ENCODE data around the gene CACHD1.

The CACHD1 gene

GRCh38 chr1:64594446-64594845 is 124.5 kb downstream of the CACHD1 start:
- H3K27me3 ChIP-seq (ENCODE audit: insufficient read depth, low read length) = no peaks in the 10 kb centered on the region
- no peak overlapping the region for H2AK5ac ChIP-seq (ENCODE audit: low read length)
- no peak overlapping the region for H4K91ac ChIP-seq (ENCODE audit: low read depth, low read length)
- H3K9ac ChIP-seq (ENCODE audit: low read length) = no peak overlapping the region
- H4K12ac ChIP-seq (ENCODE audit: low read depth, low read length) = no peak overlapping the region
- H3K4me2 ChIP-seq (ENCODE audit: low read length) = no peak overlapping the region
- H3K14ac ChIP-seq (ENCODE audit: low read length) = no peak overlapping the region
- H3K4me3 ChIP-seq (ENCODE audit: low read depth, low read length) = no peak overlapping the region
- H4K8ac ChIP-seq (ENCODE audit: low read depth, low read length) = no peak overlapping the region
- H3K23ac ChIP-seq (ENCODE audit: low read length) = no peak overlapping the region
- H3K9me3 ChIP-seq (ENCODE audit: insufficient read depth, low read depth, low read length) = no peaks in the 10 kb centered on the region
- no peak overlapping the region for H3K18ac ChIP-seq (ENCODE audit: low read length)
- H2BK12ac ChIP-seq (ENCODE audit: low read length) = no peak overlapping the region
- no peaks in the 10 kb centered on the region for H3K79me1 ChIP-seq (ENCODE audit: low read length)
- H2BK120ac ChIP-seq (ENCODE audit: insufficient read depth, low read length, poor library complexity) = no peak overlapping the region
- no peak overlapping the region for H3K27ac ChIP-seq (ENCODE audit: low read depth, low read length)
- no peaks in the 10 kb centered on the region for H3K79me2 ChIP-seq (ENCODE audit: control insufficient read depth, insufficient read depth, low read length, poor library complexity)
- WGBS (ENCODE audit: extremely low coverage, insufficient coverage, insufficient read length) = no CpG with 5 or more reads among the region's 4 CpGs
- H3K4me1 ChIP-seq (ENCODE audit: control insufficient read depth in 1 of 2, insufficient read depth in 2 of 2, low read length in 2 of 2) = peaks cover 3 to 10% of the 10 kb centered on the region in 2 experiments
- no peak for DNase-seq
- H3K36me3 ChIP-seq (ENCODE audit: control insufficient read depth in 1 of 2, insufficient read depth in 2 of 2, low read length in 2 of 2) = no peaks in the 10 kb centered on the region
- H2BK5ac ChIP-seq (ENCODE audit: low read depth, low read length, poor library complexity) = no peak overlapping the region
- H2AFZ ChIP-seq (ENCODE audit: insufficient read depth, low read length, poor library complexity) = no peak overlapping the region
- H3K4ac ChIP-seq (ENCODE audit: low read depth, low read length) = no peak overlapping the region

GRCh38 chr1:64595871-64596515 is 126.1 kb downstream of the CACHD1 start:
- Histone ChIP-seq H3K36me3 (ENCODE audit: control insufficient read depth in 1 of 2, insufficient read depth in 2 of 2, low read length in 2 of 2) (no peaks in the 10 kb centered on the region), H3K14ac (ENCODE audit: low read length) (no peak overlapping the region), H3K79me2 (ENCODE audit: control insufficient read depth, insufficient read depth, low read length, poor library complexity) (no peaks in the 10 kb centered on the region), H2BK5ac (ENCODE audit: low read depth, low read length, poor library complexity) (no peak overlapping the region), H2AFZ (ENCODE audit: insufficient read depth, low read length, poor library complexity) (no peak overlapping the region), H2AK5ac (ENCODE audit: low read length) (no peak overlapping the region), H3K9ac (ENCODE audit: low read length) (no peak overlapping the region), H3K23ac (ENCODE audit: low read length) (no peak overlapping the region), H3K4me1 (ENCODE audit: control insufficient read depth in 1 of 2, insufficient read depth in 2 of 2, low read length in 2 of 2) (peaks cover 3 to 10% of the 10 kb centered on the region in 2 experiments), H3K27me3 (ENCODE audit: insufficient read depth, low read length) (no peaks in the 10 kb centered on the region), H4K8ac (ENCODE audit: low read depth, low read length) (no peak overlapping the region), H2BK120ac (ENCODE audit: insufficient read depth, low read length, poor library complexity) (no peak overlapping the region), H3K79me1 (ENCODE audit: low read length) (no peaks in the 10 kb centered on the region), H4K91ac (ENCODE audit: low read depth, low read length) (no peak overlapping the region), H3K4me2 (ENCODE audit: low read length) (no peak overlapping the region), H4K12ac (ENCODE audit: low read depth, low read length) (no peak overlapping the region), H2BK12ac (ENCODE audit: low read length) (no peak overlapping the region), H3K18ac (ENCODE audit: low read length) (no peak overlapping the region), H3K9me3 (ENCODE audit: insufficient read depth, low read depth, low read length) (no peaks in the 10 kb centered on the region), H3K27ac (ENCODE audit: low read depth, low read length) (no peak overlapping the region), H3K4me3 (ENCODE audit: low read depth, low read length) (no peak overlapping the region), H3K4ac (ENCODE audit: low read depth, low read length) (no peak overlapping the region)
- peak; percentile 17 to 62 for DNase-seq
- no CpG with 5 or more reads among the region's 5 CpGs for WGBS (ENCODE audit: extremely low coverage, insufficient coverage, insufficient read length)

- no peak overlapping the region for H2BK12ac ChIP-seq (ENCODE audit: low read length)
- H3K9ac ChIP-seq (ENCODE audit: low read length) = no peak overlapping the region
- WGBS (ENCODE audit: extremely low coverage, insufficient coverage, insufficient read length) = no CpG with 5 or more reads among the region's 4 CpGs
- no peaks in the 10 kb centered on the region for H3K9me3 ChIP-seq (ENCODE audit: insufficient read depth, low read depth, low read length)
- H3K27me3 ChIP-seq (ENCODE audit: insufficient read depth, low read length) = no peaks in the 10 kb centered on the region
- H3K4me1 ChIP-seq (ENCODE audit: control insufficient read depth in 1 of 2, insufficient read depth in 2 of 2, low read length in 2 of 2) = peaks cover 3 to 10% of the 10 kb centered on the region in 2 experiments
- no peak overlapping the region for H4K12ac ChIP-seq (ENCODE audit: low read depth, low read length)
- no peak overlapping the region for H3K4ac ChIP-seq (ENCODE audit: low read depth, low read length)
- no peak overlapping the region for H3K4me2 ChIP-seq (ENCODE audit: low read length)
- no peak overlapping the region for H3K4me3 ChIP-seq (ENCODE audit: low read depth, low read length)
- no peak overlapping the region for H4K91ac ChIP-seq (ENCODE audit: low read depth, low read length)
- H3K18ac ChIP-seq (ENCODE audit: low read length) = no peak overlapping the region
- DNase-seq = no peak
- H2BK120ac ChIP-seq (ENCODE audit: insufficient read depth, low read length, poor library complexity) = no peak overlapping the region
- no peak overlapping the region for H3K23ac ChIP-seq (ENCODE audit: low read length)
- H3K79me1 ChIP-seq (ENCODE audit: low read length) = no peaks in the 10 kb centered on the region
- no peaks in the 10 kb centered on the region for H3K36me3 ChIP-seq (ENCODE audit: control insufficient read depth in 1 of 2, insufficient read depth in 2 of 2, low read length in 2 of 2)
- no peak overlapping the region for H2BK5ac ChIP-seq (ENCODE audit: low read depth, low read length, poor library complexity)
- no peak overlapping the region for H3K14ac ChIP-seq (ENCODE audit: low read length)
- H2AFZ ChIP-seq (ENCODE audit: insufficient read depth, low read length, poor library complexity) = no peak overlapping the region
- H2AK5ac ChIP-seq (ENCODE audit: low read length) = no peak overlapping the region
- no peak overlapping the region for H4K8ac ChIP-seq (ENCODE audit: low read depth, low read length)
- no peak overlapping the region for H3K27ac ChIP-seq (ENCODE audit: low read depth, low read length)
- H3K79me2 ChIP-seq (ENCODE audit: control insufficient read depth, insufficient read depth, low read length, poor library complexity) = no peaks in the 10 kb centered on the region
Observed at GRCh38 chr1:64597113-64597512, 127.2 kb downstream of the CACHD1 start.

- Histone ChIP-seq H3K36me3 (ENCODE audit: control insufficient read depth in 1 of 2, insufficient read depth in 2 of 2, low read length in 2 of 2) (no peaks in the 10 kb centered on the region), H3K4ac (ENCODE audit: low read depth, low read length) (no peak overlapping the region), H4K91ac (ENCODE audit: low read depth, low read length) (no peak overlapping the region), H2BK5ac (ENCODE audit: low read depth, low read length, poor library complexity) (no peak overlapping the region), H3K9ac (ENCODE audit: low read length) (no peak overlapping the region), H4K12ac (ENCODE audit: low read depth, low read length) (no peak overlapping the region), H3K27me3 (ENCODE audit: insufficient read depth, low read length) (no peaks in the 10 kb centered on the region), H3K18ac (ENCODE audit: low read length) (no peak overlapping the region), H4K8ac (ENCODE audit: low read depth, low read length) (no peak overlapping the region), H3K4me3 (ENCODE audit: low read depth, low read length) (no peak overlapping the region), H2AFZ (ENCODE audit: insufficient read depth, low read length, poor library complexity) (no peak overlapping the region), H3K9me3 (ENCODE audit: insufficient read depth, low read depth, low read length) (no peaks in the 10 kb centered on the region), H2BK120ac (ENCODE audit: insufficient read depth, low read length, poor library complexity) (no peak overlapping the region), H2AK5ac (ENCODE audit: low read length) (no peak overlapping the region), H3K79me2 (ENCODE audit: control insufficient read depth, insufficient read depth, low read length, poor library complexity) (no peaks in the 10 kb centered on the region), H3K27ac (ENCODE audit: low read depth, low read length) (no peak overlapping the region), H3K23ac (ENCODE audit: low read length) (no peak overlapping the region), H2BK12ac (ENCODE audit: low read length) (no peak overlapping the region), H3K4me1 (ENCODE audit: control insufficient read depth in 1 of 2, insufficient read depth in 2 of 2, low read length in 2 of 2) (peaks cover 3 to 10% of the 10 kb centered on the region in 2 experiments), H3K79me1 (ENCODE audit: low read length) (no peaks in the 10 kb centered on the region), H3K14ac (ENCODE audit: low read length) (no peak overlapping the region), H3K4me2 (ENCODE audit: low read length) (peak overlapping the region; percentile 17)
- DNase-seq = peak; percentile 66 to 85
- WGBS (ENCODE audit: extremely low coverage, insufficient coverage, insufficient read length) = no CpG with 5 or more reads among the region's 8 CpGs
Observed at GRCh38 chr1:64598100-64598571, 128.2 kb downstream of the CACHD1 start.

Measured in trophoblast cell (in vitro differentiated cells and primary cell).